ENCODE data around the gene OR6X1.
"Not testable (repeated sequence)": the region's sequence is repeated elsewhere in the genome, so short reads cannot be mapped to it uniquely, and the experiment has no call there.

OR6X1 gene

GRCh38 chr11:123771664-123772063, 17.3 kb upstream of the OR6X1 start:
- Mint-ChIP-seq H3K27me3 (no peaks in the 10 kb centered on the region), H3K9me3 (no peaks in the 10 kb centered on the region), H3K4me3 (no peak overlapping the region), H3K4me1 (no peaks in the 10 kb centered on the region), H3K36me3 (no peaks in the 10 kb centered on the region), H3K27ac (no peak overlapping the region)
- CTCF ChIA-PET, result no interaction called here
- no peak for DNase-seq

GRCh38 chr11:123770712-123771111, 16.4 kb upstream of the OR6X1 start:
- no peaks in the 10 kb centered on the region for H3K27me3 Mint-ChIP-seq
- no peak overlapping the region for H3K4me3 Mint-ChIP-seq
- CTCF ChIA-PET, result no interaction called here
- DNase-seq, result no peak
- H3K36me3 Mint-ChIP-seq, result no peaks in the 10 kb centered on the region
- H3K27ac Mint-ChIP-seq, result no peak overlapping the region
- H3K4me1 Mint-ChIP-seq, result no peaks in the 10 kb centered on the region
- no peaks in the 10 kb centered on the region for H3K9me3 Mint-ChIP-seq

GRCh38 chr11:123765601-123766000, 11.3 kb upstream of the OR6X1 start:
- CTCF ChIA-PET, result no interaction called here
- Mint-ChIP-seq H3K4me1 (no peaks in the 10 kb centered on the region), H3K36me3 (no peaks in the 10 kb centered on the region), H3K9me3 (peaks cover 9% of the 10 kb centered on the region), H3K27me3 (peaks cover 6% of the 10 kb centered on the region), H3K27ac (no peak overlapping the region), H3K4me3 (no peak overlapping the region)
- no peak for DNase-seq

GRCh38 chr11:123762422-123762821, 8.1 kb upstream of the OR6X1 start:
- no peak overlapping the region for H3K27ac Mint-ChIP-seq
- no peak overlapping the region for H3K4me3 Mint-ChIP-seq
- peaks cover 8% of the 10 kb centered on the region for H3K4me1 Mint-ChIP-seq
- peaks cover 3% of the 10 kb centered on the region for H3K36me3 Mint-ChIP-seq
- peaks cover 9% of the 10 kb centered on the region for H3K9me3 Mint-ChIP-seq
- DNase-seq, result no peak
- CTCF ChIA-PET, result no interaction called here
- H3K27me3 Mint-ChIP-seq, result peaks cover 6% of the 10 kb centered on the region

GRCh38 chr11:123760894-123761293, 6.6 kb upstream of the OR6X1 start:
- H3K4me1 Mint-ChIP-seq, result peaks cover 17% of the 10 kb centered on the region

GRCh38 chr11:123757976-123758375, 3.7 kb upstream of the OR6X1 start:
- Mint-ChIP-seq H3K4me3 (no peak overlapping the region), H3K36me3 (peaks cover 3% of the 10 kb centered on the region), H3K27me3 (peaks cover 14% of the 10 kb centered on the region), H3K9me3 (peaks cover 9% of the 10 kb centered on the region), H3K4me1 (peaks cover 46% of the 10 kb centered on the region), H3K27ac (no peak overlapping the region)
- DNase-seq, result no peak
- CTCF ChIA-PET, result no interaction called here

More at GRCh38 chr11:123760894-123761293, 6.6 kb upstream of the OR6X1 start:
- H3K4me3 Mint-ChIP-seq, result no peak overlapping the region
- peaks cover 9% of the 10 kb centered on the region for H3K9me3 Mint-ChIP-seq
- peaks cover 3% of the 10 kb centered on the region for H3K36me3 Mint-ChIP-seq
- peaks cover 14% of the 10 kb centered on the region for H3K27me3 Mint-ChIP-seq
- CTCF ChIA-PET, result no interaction called here
- DNase-seq, result no peak
- no peak overlapping the region for H3K27ac Mint-ChIP-seq

- H3K36me3 Mint-ChIP-seq, result peaks cover 3% of the 10 kb centered on the region
- DNase-seq, result no peak
- CTCF ChIA-PET, result no interaction called here
- H3K4me3 Mint-ChIP-seq, result no peak overlapping the region
- peaks cover 22% of the 10 kb centered on the region for H3K27me3 Mint-ChIP-seq
- no peaks in the 10 kb centered on the region for H3K9me3 Mint-ChIP-seq
- H3K27ac Mint-ChIP-seq, result no peak overlapping the region
- H3K4me1 Mint-ChIP-seq, result peaks cover 55% of the 10 kb centered on the region
These were observed 1.5 kb upstream of the OR6X1 start for GRCh38 chr11:123755813-123756212.

- DNase-seq, result no peak
- Mint-ChIP-seq H3K36me3 (peaks cover 3% of the 10 kb centered on the region), H3K4me3 (no peak overlapping the region), H3K27ac (no peak overlapping the region), H3K4me1 (peaks cover 55% of the 10 kb centered on the region), H3K27me3 (peaks cover 22% of the 10 kb centered on the region), H3K9me3 (no peaks in the 10 kb centered on the region)
- CTCF ChIA-PET, result no interaction called here
These were observed 1.0 kb upstream of the OR6X1 start for GRCh38 chr11:123755344-123755743.

- CTCF ChIA-PET, result no interaction called here
- no peak overlapping the region for H3K4me3 Mint-ChIP-seq
- H3K4me1 Mint-ChIP-seq, result peaks cover 47% of the 10 kb centered on the region
- no peaks in the 10 kb centered on the region for H3K9me3 Mint-ChIP-seq
- H3K36me3 Mint-ChIP-seq, result no peaks in the 10 kb centered on the region
- no peak for DNase-seq
- H3K27me3 Mint-ChIP-seq, result peaks cover 34% of the 10 kb centered on the region
- no peak overlapping the region for H3K27ac Mint-ChIP-seq
These were observed 1.2 kb downstream of the OR6X1 start for GRCh38 chr11:123753110-123753509.

- no peak for DNase-seq
- Mint-ChIP-seq H3K27me3 (peaks cover 34% of the 10 kb centered on the region), H3K4me1 (peaks cover 47% of the 10 kb centered on the region), H3K27ac (no peak overlapping the region), H3K9me3 (no peaks in the 10 kb centered on the region), H3K4me3 (no peak overlapping the region), H3K36me3 (no peaks in the 10 kb centered on the region)
- CTCF ChIA-PET, result no interaction called here
These were observed 2.5 kb downstream of the OR6X1 start for GRCh38 chr11:123751781-123752180.

- H3K9me3 Mint-ChIP-seq, H3K36me3 Mint-ChIP-seq, CTCF ChIA-PET, H3K4me3 Mint-ChIP-seq, H3K27ac Mint-ChIP-seq, DNase-seq: not testable (repeated sequence)
- peaks cover 12% of the 10 kb centered on the region for H3K4me1 Mint-ChIP-seq
- H3K27me3 Mint-ChIP-seq, result peaks cover 33% of the 10 kb centered on the region
These were observed 6.0 kb downstream of the OR6X1 start for GRCh38 chr11:123748349-123748748.

- Mint-ChIP-seq H3K27me3 (peaks cover 20% of the 10 kb centered on the region), H3K27ac (no peak overlapping the region), H3K4me3 (no peak overlapping the region), H3K36me3 (no peaks in the 10 kb centered on the region), H3K9me3 (no peaks in the 10 kb centered on the region), H3K4me1 (peaks cover 12% of the 10 kb centered on the region)
- DNase-seq, result no peak
- CTCF ChIA-PET, result no interaction called here
These were observed 8.4 kb downstream of the OR6X1 start for GRCh38 chr11:123745764-123746451.

- no peaks in the 10 kb centered on the region for H3K9me3 Mint-ChIP-seq
- peaks cover 38% of the 10 kb centered on the region for H3K4me1 Mint-ChIP-seq
- H3K27ac Mint-ChIP-seq, result no peak overlapping the region
- peaks cover 11% of the 10 kb centered on the region for H3K36me3 Mint-ChIP-seq
- CTCF ChIA-PET, result no interaction called here
- DNase-seq, result no peak
- H3K4me3 Mint-ChIP-seq, result no peak overlapping the region
- peaks cover 7% of the 10 kb centered on the region for H3K27me3 Mint-ChIP-seq
These were observed 11.6 kb downstream of the OR6X1 start for GRCh38 chr11:123742724-123743120.

- Mint-ChIP-seq H3K9me3 (no peaks in the 10 kb centered on the region), H3K4me1 (peaks cover 39% of the 10 kb centered on the region), H3K27ac (peak overlapping the region; percentile 83), H3K4me3 (peak overlapping the region; percentile 81), H3K36me3 (peaks cover 17% of the 10 kb centered on the region), H3K27me3 (peaks cover 7% of the 10 kb centered on the region)
- CTCF ChIA-PET, result no interaction called here
- DNase-seq, result no peak
These were observed 12.1 kb downstream of the OR6X1 start for GRCh38 chr11:123742031-123742723.

All from activated naive CD4-positive, alpha-beta T cell treated with anti-CD3 and anti-CD28 coated beads, Interleukin-2, amount 10 ng/mL, durations not matched to agents 7 days and 5 days (primary cell).